ENCODE measurements around the gene COPS4.
A peak's percentile ranks its signal among the peaks of the same experiment; 100 is the strongest.
"Not testable (repeated sequence)": the region's sequence is repeated elsewhere in the genome, so short reads cannot be mapped to it uniquely, and the experiment has no call there.

Gene COPS4

GRCh38 chr4:83034630-83035494, at the start of gene COPS4:
TSS of gene COPS4 (plus strand) at chr4:83035183. CDS start at chr4:83035225, 42 bp downstream.
- DNase-seq = peak; percentile 100

- not testable (repeated sequence) for DNase-seq
These were observed 47.5 kb upstream of the COPS4 start for GRCh38 chr4:82987519-82987918.

- peak; percentile 89 for DNase-seq
These were observed 46.6 kb upstream of the COPS4 start for GRCh38 chr4:82988323-82988832.

- DNase-seq = peak; percentile 28
These were observed 45.2 kb upstream of the COPS4 start for GRCh38 chr4:82989575-82990429.

- no peak for DNase-seq
These were observed 40.1 kb upstream of the COPS4 start for GRCh38 chr4:82994834-82995233.

GRCh38 chr4:82998898-82999297, 36.1 kb upstream of the COPS4 start:
- DNase-seq = no peak

- no peak for DNase-seq
These were observed 32.7 kb upstream of the COPS4 start for GRCh38 chr4:83002329-83002728.

GRCh38 chr4:83003044-83003791, 31.8 kb upstream of the COPS4 start:
- DNase-seq = not testable (repeated sequence)

- DNase-seq = no peak
These were observed 25.5 kb upstream of the COPS4 start for GRCh38 chr4:83009529-83009928.

GRCh38 chr4:83010111-83010521, 24.9 kb upstream of the COPS4 start:
- DNase-seq = peak; percentile 45

- peak; percentile 81 for DNase-seq
These were observed 24.3 kb upstream of the COPS4 start, which contains the start of gene LIN54 for GRCh38 chr4:83010522-83011318. TSS of gene LIN54 (minus strand) at chr4:83010823. CDS start at chr4:82984844, 25,979 bp downstream.

- DNase-seq = peak; percentile 40
These were observed 23.2 kb upstream of the COPS4 start for GRCh38 chr4:83011689-83012199.

GRCh38 chr4:83012200-83012686, 22.7 kb upstream of the COPS4 start:
- no peak for DNase-seq

- DNase-seq = peak; percentile 97
These were observed 22.1 kb upstream of the COPS4 start for GRCh38 chr4:83012687-83013419.

GRCh38 chr4:83013420-83013867, 21.5 kb upstream of the COPS4 start:
- DNase-seq = no peak

GRCh38 chr4:83013902-83014301, 21.1 kb upstream of the COPS4 start:
- no peak for DNase-seq

- no peak for DNase-seq
These were observed 15.0 kb upstream of the COPS4 start for GRCh38 chr4:83019794-83020494.

GRCh38 chr4:83022724-83023450, 12.1 kb upstream of the COPS4 start:
- DNase-seq = peak; percentile 62

GRCh38 chr4:83023599-83023998, 11.4 kb upstream of the COPS4 start:
- DNase-seq = not testable (repeated sequence)

All from EL (cell line).